GM23248 (cell line): ENCODE data around the gene CHM.

Source experiments
- EZH2 ChIP-seq: fragments of 200-600 bp; sonication (generic); IDR thresholded peaks from 2 replicates; pipeline ENCODE4 v1.6.1; 2018; ENCODE audit warnings: antibody characterized with exemption, mild to moderate bottlenecking; ENCODE audit not compliant: insufficient read depth, poor library complexity, severe bottlenecking
- EZH2phosphoT487 ChIP-seq: fragments of 200-600 bp; sonication (generic); IDR thresholded peaks from 2 replicates; pipeline ENCODE4 v1.6.1; 2018; ENCODE audit warnings: antibody characterized with exemption, moderate library complexity, mild to moderate bottlenecking, low read depth; ENCODE audit not compliant: insufficient read depth

DNA sequence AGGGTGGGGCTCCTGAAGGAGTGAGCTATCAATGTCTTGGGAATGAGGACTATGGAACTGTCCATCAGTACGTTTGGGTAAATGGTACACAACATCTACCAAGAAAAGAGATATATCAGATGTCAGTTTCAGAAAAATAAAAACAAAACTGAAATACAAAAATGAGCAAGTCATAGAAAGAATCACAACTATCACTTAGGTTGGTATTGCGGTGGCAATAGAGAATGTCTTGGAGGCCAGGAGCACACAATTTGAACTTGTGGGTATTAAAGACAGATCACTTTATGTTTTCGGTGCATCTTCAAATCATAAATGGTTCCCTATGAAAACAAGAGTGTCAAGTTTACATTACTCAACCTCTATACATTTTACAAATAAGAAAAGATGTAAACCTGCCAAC lies 176.8 kb downstream of the CHM start:
- TF ChIP-seq EZH2phosphoT487 (no peak), EZH2 (no peak)
